Esophagus squamous epithelium (tissue), 4 donors: ENCODE results near the gene VPS37B.

ENCODE experiments used
- POLR2A ChIP-seq, 4 donors: fragments of 450-650 bp; IDR thresholded peaks; one replicate each; pipeline ENCODE4 v1.6.1; 2017; ENCODE audit warnings: antibody characterized with exemption in 4 of 4, mild to moderate bottlenecking in 4 of 4, moderate library complexity in 3 of 4
- TF ChIP-seq, protein P1 (sequence below), 6 experiments: fragments of 450-650 bp in 4 of 6; fragments of 200-600 bp in 2 of 6; sonication (generic) in 2 of 6; IDR thresholded peaks; one replicate each; pipeline ENCODE4 v1.5.1; 2016 to 2019; ENCODE audit warnings: antibody characterized with exemption in 6 of 6, mild to moderate bottlenecking in 4 of 6, moderate library complexity in 4 of 6

DNA sequence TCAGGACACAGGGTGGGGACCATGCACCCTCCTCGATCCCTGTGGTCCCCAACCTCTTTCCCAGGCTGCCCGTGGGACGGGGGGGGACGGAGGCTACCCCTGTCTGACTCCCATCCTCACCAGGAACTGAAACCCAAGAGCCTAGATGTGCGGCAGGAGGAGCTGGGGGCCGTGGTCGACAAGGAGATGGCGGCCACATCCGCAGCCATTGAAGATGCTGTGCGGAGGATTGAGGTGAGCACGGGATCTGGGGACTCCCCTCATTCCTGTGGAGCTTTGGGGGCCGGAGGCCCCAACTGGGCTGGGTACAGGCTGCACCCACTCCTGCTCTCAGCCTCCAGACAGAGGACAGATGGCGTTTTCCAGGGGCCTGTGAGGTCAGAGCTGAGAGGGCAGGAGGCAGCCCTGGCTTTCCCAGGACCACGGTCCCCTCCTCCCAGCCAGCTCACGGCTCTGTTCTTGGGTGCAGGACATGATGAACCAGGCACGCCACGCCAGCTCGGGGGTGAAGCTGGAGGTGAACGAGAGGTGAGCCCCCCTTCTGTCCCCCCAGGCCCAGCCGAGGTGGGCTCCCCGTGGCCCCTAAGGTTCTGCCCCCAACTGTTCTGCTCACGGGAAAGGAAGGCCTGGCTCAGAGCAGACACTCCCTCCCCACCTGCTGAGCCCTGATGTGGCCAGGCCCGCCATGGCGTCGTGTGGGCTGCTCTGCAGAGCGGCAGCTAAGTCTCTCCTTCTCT, 36.5 kb downstream of the VPS37B start:
- TF ChIP-seq, protein P1, sequence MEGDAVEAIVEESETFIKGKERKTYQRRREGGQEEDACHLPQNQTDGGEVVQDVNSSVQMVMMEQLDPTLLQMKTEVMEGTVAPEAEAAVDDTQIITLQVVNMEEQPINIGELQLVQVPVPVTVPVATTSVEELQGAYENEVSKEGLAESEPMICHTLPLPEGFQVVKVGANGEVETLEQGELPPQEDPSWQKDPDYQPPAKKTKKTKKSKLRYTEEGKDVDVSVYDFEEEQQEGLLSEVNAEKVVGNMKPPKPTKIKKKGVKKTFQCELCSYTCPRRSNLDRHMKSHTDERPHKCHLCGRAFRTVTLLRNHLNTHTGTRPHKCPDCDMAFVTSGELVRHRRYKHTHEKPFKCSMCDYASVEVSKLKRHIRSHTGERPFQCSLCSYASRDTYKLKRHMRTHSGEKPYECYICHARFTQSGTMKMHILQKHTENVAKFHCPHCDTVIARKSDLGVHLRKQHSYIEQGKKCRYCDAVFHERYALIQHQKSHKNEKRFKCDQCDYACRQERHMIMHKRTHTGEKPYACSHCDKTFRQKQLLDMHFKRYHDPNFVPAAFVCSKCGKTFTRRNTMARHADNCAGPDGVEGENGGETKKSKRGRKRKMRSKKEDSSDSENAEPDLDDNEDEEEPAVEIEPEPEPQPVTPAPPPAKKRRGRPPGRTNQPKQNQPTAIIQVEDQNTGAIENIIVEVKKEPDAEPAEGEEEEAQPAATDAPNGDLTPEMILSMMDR (IDR thresholded peaks at IDR 0.05) = no peak
- TF ChIP-seq POLR2A (IDR thresholded peaks at IDR 0.05) = no peak
